PC-9 (cell line): ENCODE measurements around the gene ALDH18A1.

ENCODE experiments used
- CTCF ChIP-seq: fragments of 200-600 bp; sonication (generic); conservative IDR thresholded peaks from 2 replicates; pipeline ENCODE4 v1.6.1; 2017; ENCODE audit warnings: mixed run types, antibody characterized with exemption, mild to moderate bottlenecking, moderate library complexity
- EZH2 ChIP-seq: fragments of 200-600 bp; sonication (generic); IDR thresholded peaks from 2 replicates; pipeline ENCODE4 v1.8.0; 2017; ENCODE audit warnings: antibody characterized with exemption, low read depth

- no peak for TF ChIP-seq CTCF
- TF ChIP-seq EZH2, result no peak
Observed at GRCh38 chr10:95646160-95646559, 10.4 kb downstream of the ALDH18A1 start.
